ENCODE measurements around the gene PPP2R5A.

- TF ChIP-seq CTCF (IDR thresholded peaks at IDR 0.05; ENCODE audit: low read length) (no peak), EZH2 (IDR thresholded peaks at IDR 0.05; ENCODE audit: borderline replicate concordance, low read length) (no peak)
Measured at GRCh38 chr1:212293579-212293978, 8.4 kb downstream of the PPP2R5A start.
